Stimulated activated CD4-positive, alpha-beta T cell treated with anti-CD3 and anti-CD28 coated beads, Interleukin-2, amount 100 ng/mL, for 48 hours (primary cell): ENCODE measurements around the gene SYCE1.

Experiments
- DNase-seq, 2 donors: peaks; one replicate each; pipeline ENCODE4 v3.0.0-alpha.2; 2020

Gene SYCE1

DNA sequence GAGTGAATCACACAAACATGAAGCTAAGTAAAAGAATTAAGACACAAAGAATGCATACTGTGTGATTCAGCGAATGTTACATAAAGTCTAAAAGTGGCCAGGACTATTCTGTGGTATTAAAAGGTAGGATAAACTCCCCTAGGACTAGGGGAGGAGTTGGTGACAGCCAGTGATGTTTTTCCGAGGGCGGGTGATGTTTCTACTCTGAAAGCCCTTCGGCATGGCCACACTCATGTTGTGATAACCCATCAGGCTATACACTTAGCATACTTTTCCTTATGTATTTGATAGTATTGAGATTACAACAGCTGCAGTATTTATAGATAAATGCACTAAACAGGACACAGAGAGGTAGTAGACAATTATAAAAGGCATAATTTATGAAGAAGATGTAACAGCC is 54.0 kb downstream of the SYCE1 start:
- DNase-seq: no peak

DNA sequence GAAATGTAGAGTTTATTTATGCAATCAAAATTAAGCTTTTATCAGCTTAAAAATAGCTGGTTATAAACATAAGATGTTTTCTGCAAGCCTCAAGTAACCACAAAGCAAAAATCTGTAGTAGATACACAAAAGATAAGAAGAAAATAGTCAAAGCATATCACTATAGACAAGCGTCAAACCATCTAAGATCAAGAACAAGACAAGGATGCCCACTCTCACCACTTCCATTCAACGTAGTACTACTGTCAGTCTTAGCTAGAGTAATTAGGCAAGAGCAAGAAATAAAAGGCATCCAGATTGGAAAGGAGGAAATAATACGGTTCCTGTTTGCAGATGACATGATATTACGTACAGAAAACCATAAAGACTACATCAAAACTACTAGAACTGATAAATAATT is 55.7 kb downstream of the SYCE1 start:
- DNase-seq: no peak
